ENCODE results near the gene CFAP45. TPM values are rescaled to one million over a fixed set of nuclear protein-coding genes. Genes with fewer than 3 reads are reported as not detected.
A peak's percentile ranks its signal among the peaks of the same experiment; 100 is the strongest.

The CFAP45 gene
- total RNA-seq, 2 experiments from 2014 or later, result 1.3 to 1.4 TPM

GRCh38 chr1:159945483-159946241, 45.7 kb upstream of the CFAP45 start, which contains the start of gene IGSF9:
IGSF9 (minus strand) TSS chr1:159945613; CDS start chr1:159943454, 2,159 bp downstream.
- POLR2A ChIA-PET, result interaction anchor here (1.0 to 1.1 kb wide), 2 partner anchors 81 to 168 kb away, joined by 3 read pairs; no protein-coding TSS in a partner anchor
- ATAC-seq (peak; percentile 99), DNase-seq (peak; percentile 86)
- CTCF ChIA-PET, result interaction anchor here (0.7 to 2.3 kb wide), 16 partner anchors 9 to 147 kb away, joined by 3 to 21 read pairs (median 3); partner anchors contain the start of gene SLAMF8
- TF ChIP-seq CTCF (IDR thresholded peaks at IDR 0.05), result peak; percentile 57
- Mint-ChIP-seq H3K4me1 (ENCODE audit: low read depth) (peaks cover 2% of the 10 kb centered on the region), H3K27ac (no peak within 1 kb of the TSS), H3K9me3 (no peaks in the 10 kb centered on the region), H3K27me3 (peaks cover 22% of the 10 kb centered on the region), H3K4me3 (peak within 1 kb of the TSS; percentile 48), H3K36me3 (ENCODE audit: low read depth) (no peaks in the 10 kb centered on the region)
- intact Hi-C loops (cut with micrococcal nuclease), result no loop called here

- peak; percentile 4 for TF ChIP-seq CTCF (IDR thresholded peaks at IDR 0.05)
- intact Hi-C loops (cut with micrococcal nuclease), result no loop called here
- ChIA-PET CTCF (interaction anchor here (0.8 to 2.7 kb wide), 12 partner anchors 9 to 134 kb away, joined by 3 to 21 read pairs (median 3); no protein-coding TSS in a partner anchor), POLR2A (no interaction called here)
- peaks cover 2% of the 10 kb centered on the region for H3K4me1 Mint-ChIP-seq (ENCODE audit: low read depth)
- peak overlapping the region; percentile 48 for H3K4me3 Mint-ChIP-seq
- H3K27me3 Mint-ChIP-seq, result peaks cover 22% of the 10 kb centered on the region
- no peaks in the 10 kb centered on the region for H3K36me3 Mint-ChIP-seq (ENCODE audit: low read depth)
- H3K9me3 Mint-ChIP-seq, result no peaks in the 10 kb centered on the region
- no peak for ATAC-seq
- no peak overlapping the region for H3K27ac Mint-ChIP-seq
- no peak for DNase-seq
Observed at GRCh38 chr1:159944623-159945455, 44.9 kb upstream of the CFAP45 start.

GRCh38 chr1:159943908-159944622, 44.1 kb upstream of the CFAP45 start:
- Mint-ChIP-seq H3K27ac (no peak overlapping the region), H3K27me3 (peaks cover 22% of the 10 kb centered on the region), H3K9me3 (no peaks in the 10 kb centered on the region), H3K36me3 (ENCODE audit: low read depth) (no peaks in the 10 kb centered on the region), H3K4me3 (no peak overlapping the region), H3K4me1 (ENCODE audit: low read depth) (peaks cover 2% of the 10 kb centered on the region)
- intact Hi-C loops (cut with micrococcal nuclease), result no loop called here
- ATAC-seq, result no peak
- ChIA-PET POLR2A (no interaction called here), CTCF (interaction anchor here (0.8 to 2.7 kb wide), 4 partner anchors 48 to 134 kb away, joined by 3 to 18 read pairs (median 4); no protein-coding TSS in a partner anchor)
- no peak for DNase-seq
- no peak for TF ChIP-seq CTCF (IDR thresholded peaks at IDR 0.05)

GRCh38 chr1:159943278-159943640, 43.3 kb upstream of the CFAP45 start:
- Mint-ChIP-seq H3K36me3 (ENCODE audit: low read depth) (no peaks in the 10 kb centered on the region), H3K27me3 (peaks cover 22% of the 10 kb centered on the region), H3K4me1 (ENCODE audit: low read depth) (peaks cover 2% of the 10 kb centered on the region), H3K4me3 (no peak overlapping the region), H3K9me3 (no peaks in the 10 kb centered on the region), H3K27ac (no peak overlapping the region)
- ChIA-PET CTCF (interaction anchor here (1.1 to 2.7 kb wide), 2 partner anchors 9 to 64 kb away, joined by 3 to 18 read pairs; no protein-coding TSS in a partner anchor), POLR2A (no interaction called here)
- no peak for TF ChIP-seq CTCF (IDR thresholded peaks at IDR 0.05)
- intact Hi-C loops (cut with micrococcal nuclease), result no loop called here
- ATAC-seq (no peak), DNase-seq (no peak)

Measured in activated CD8-positive, alpha-beta T cell treated with anti-CD3 and anti-CD28 coated beads for 36 hours (primary cell).